Measurements from ENCODE around the gene PAF1. TPM values are rescaled to one million over a fixed set of nuclear protein-coding genes. Genes with fewer than 3 reads are reported as not detected.

The PAF1 gene
- total and polyA plus RNA-seq, 2 of the 13 experiments (the other 11 are each of a cell fraction or from before 2014, with no cell fraction given), result 30.2 to 31.1 TPM

DNA sequence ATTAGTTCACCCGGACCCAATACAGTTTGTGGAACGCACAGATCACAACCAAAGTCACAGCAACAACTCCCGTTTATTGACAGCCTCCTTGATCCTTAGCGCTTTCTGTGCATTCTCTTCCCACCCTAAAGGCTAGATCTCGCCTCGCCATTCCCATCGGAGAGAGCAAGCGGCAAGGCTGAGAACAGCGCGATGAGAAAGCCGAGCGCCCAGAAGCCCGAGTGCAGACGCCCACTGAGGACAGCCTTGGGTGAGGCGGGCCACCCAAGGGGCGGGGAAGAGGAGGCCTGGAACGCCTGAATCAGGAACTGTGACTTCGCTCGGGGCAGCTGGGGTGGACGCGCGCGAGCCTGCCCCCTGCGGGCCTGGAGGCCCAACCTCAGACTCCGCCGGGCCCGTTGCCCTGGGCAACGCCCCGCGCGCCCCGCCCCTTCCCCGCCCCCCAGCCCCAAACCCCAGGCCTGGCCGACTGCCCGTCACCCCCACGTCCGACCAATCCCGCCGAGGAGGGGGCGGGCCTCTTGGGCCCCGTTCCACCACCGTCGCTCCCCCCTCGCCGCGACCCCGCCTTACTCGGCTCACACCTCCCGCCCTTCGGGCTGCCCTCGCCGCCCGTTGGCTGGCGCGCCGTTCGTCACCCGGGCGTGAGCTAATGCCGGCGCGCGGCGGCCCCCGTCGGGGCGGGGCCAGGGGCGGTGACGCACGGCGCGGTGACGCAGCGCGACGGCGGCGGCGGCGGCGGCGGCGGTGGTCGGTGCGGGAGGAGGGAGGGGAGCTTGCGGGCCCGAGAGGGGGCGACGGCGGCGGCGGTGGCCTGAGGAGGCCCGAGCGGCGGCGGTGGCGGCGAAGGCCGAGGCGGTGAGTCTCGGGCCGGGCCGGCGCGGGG, 48.9 kb downstream of the PAF1 start, which contains the start of gene SAMD4B (continued):
- TF ChIP-seq, protein P1, sequence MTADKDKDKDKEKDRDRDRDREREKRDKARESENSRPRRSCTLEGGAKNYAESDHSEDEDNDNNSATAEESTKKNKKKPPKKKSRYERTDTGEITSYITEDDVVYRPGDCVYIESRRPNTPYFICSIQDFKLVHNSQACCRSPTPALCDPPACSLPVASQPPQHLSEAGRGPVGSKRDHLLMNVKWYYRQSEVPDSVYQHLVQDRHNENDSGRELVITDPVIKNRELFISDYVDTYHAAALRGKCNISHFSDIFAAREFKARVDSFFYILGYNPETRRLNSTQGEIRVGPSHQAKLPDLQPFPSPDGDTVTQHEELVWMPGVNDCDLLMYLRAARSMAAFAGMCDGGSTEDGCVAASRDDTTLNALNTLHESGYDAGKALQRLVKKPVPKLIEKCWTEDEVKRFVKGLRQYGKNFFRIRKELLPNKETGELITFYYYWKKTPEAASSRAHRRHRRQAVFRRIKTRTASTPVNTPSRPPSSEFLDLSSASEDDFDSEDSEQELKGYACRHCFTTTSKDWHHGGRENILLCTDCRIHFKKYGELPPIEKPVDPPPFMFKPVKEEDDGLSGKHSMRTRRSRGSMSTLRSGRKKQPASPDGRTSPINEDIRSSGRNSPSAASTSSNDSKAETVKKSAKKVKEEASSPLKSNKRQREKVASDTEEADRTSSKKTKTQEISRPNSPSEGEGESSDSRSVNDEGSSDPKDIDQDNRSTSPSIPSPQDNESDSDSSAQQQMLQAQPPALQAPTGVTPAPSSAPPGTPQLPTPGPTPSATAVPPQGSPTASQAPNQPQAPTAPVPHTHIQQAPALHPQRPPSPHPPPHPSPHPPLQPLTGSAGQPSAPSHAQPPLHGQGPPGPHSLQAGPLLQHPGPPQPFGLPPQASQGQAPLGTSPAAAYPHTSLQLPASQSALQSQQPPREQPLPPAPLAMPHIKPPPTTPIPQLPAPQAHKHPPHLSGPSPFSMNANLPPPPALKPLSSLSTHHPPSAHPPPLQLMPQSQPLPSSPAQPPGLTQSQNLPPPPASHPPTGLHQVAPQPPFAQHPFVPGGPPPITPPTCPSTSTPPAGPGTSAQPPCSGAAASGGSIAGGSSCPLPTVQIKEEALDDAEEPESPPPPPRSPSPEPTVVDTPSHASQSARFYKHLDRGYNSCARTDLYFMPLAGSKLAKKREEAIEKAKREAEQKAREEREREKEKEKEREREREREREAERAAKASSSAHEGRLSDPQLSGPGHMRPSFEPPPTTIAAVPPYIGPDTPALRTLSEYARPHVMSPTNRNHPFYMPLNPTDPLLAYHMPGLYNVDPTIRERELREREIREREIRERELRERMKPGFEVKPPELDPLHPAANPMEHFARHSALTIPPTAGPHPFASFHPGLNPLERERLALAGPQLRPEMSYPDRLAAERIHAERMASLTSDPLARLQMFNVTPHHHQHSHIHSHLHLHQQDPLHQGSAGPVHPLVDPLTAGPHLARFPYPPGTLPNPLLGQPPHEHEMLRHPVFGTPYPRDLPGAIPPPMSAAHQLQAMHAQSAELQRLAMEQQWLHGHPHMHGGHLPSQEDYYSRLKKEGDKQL (CRISPR knock-in tag; IDR thresholded peaks at IDR 0.05; ENCODE audit: low read depth), result no peak; the same call in 1 of the 2 replicates
- TF ChIP-seq ZNF746 (CRISPR knock-in tag; IDR thresholded peaks at IDR 0.05) (0 out of 2 replicates have a peak, but pooled peaks have one; percentile 31), HIVEP1 (CRISPR knock-in tag; IDR thresholded peaks at IDR 0.05) (peak; percentile 85), POLR2AphosphoS5 (IDR thresholded peaks at IDR 0.05; ENCODE audit: low read depth, low read length) (peak; percentile 95), CREB1 (IDR thresholded peaks at IDR 0.05) (peak; percentile 87), CREB1 (CRISPR knock-in tag; IDR thresholded peaks at IDR 0.05) (no peak; the same call in 1 of the 2 replicates), ZSCAN9 (CRISPR knock-in tag; IDR thresholded peaks at IDR 0.05; ENCODE audit: borderline replicate concordance) (peak; percentile 80; the same call in 1 of the 2 replicates), HOXA5 (CRISPR knock-in tag; IDR thresholded peaks at IDR 0.05) (0 out of 2 replicates have a peak, but pooled peaks have one; percentile 27), CBX1 (IDR thresholded peaks at IDR 0.05; ENCODE audit: low read depth) (peak; percentile 90), ZFP1 (CRISPR knock-in tag; IDR thresholded peaks at IDR 0.05) (0 out of 2 replicates have a peak, but pooled peaks have one; percentile 80), GLI4 (CRISPR knock-in tag; IDR thresholded peaks at IDR 0.05; ENCODE audit: borderline replicate concordance) (no peak), RBAK (CRISPR knock-in tag; IDR thresholded peaks at IDR 0.05) (0 out of 2 replicates have a peak, but pooled peaks have one; percentile 38), MAZ (IDR thresholded peaks at IDR 0.05; ENCODE audit: borderline replicate concordance, low read depth, low read length) (peak; percentile 87; the same call in 1 of the 2 replicates), MAZ (CRISPR knock-in tag; IDR thresholded peaks at IDR 0.05; ENCODE audit: low read depth) (peak; percentile 55), ZNF557 (CRISPR knock-in tag; IDR thresholded peaks at IDR 0.05) (peak; percentile 26; the same call in 1 of the 2 replicates), ZBTB21 (CRISPR knock-in tag; IDR thresholded peaks at IDR 0.05) (no peak), ZNF788 (CRISPR knock-in tag; IDR thresholded peaks at IDR 0.05; ENCODE audit: borderline replicate concordance) (peak; percentile 78; the same call in 1 of the 2 replicates), KMT2A (CRISPR knock-in tag; IDR thresholded peaks at IDR 0.05) (peak; percentile 57; the same call in 1 of the 2 replicates), ZSCAN25 (CRISPR knock-in tag; IDR thresholded peaks at IDR 0.05) (peak; percentile 78)
- TF ChIP-seq, protein P2, sequence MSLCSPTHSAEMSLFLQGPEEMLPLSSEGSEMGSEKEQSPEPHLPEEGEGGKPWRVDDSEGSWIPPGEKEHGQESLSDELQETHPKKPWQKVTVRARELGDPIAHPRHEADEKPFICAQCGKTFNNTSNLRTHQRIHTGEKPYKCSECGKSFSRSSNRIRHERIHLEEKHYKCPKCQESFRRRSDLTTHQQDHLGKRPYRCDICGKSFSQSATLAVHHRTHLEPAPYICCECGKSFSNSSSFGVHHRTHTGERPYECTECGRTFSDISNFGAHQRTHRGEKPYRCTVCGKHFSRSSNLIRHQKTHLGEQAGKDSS (CRISPR knock-in tag; IDR thresholded peaks at IDR 0.05; ENCODE audit: borderline replicate concordance, low read depth), result peak; percentile 46; the same call in 1 of the 2 replicates

Measured in HepG2 (cell line).